ENCODE results near the gene LCK. TPM values are rescaled to one million over a fixed set of nuclear protein-coding genes. Genes with fewer than 3 reads are reported as not detected.

The LCK gene
- total and polyA plus RNA-seq, 2 of the 8 experiments (the other 6 are each of a cell fraction or from before 2014, with no cell fraction given): 75.3 to 122 TPM

DNA sequence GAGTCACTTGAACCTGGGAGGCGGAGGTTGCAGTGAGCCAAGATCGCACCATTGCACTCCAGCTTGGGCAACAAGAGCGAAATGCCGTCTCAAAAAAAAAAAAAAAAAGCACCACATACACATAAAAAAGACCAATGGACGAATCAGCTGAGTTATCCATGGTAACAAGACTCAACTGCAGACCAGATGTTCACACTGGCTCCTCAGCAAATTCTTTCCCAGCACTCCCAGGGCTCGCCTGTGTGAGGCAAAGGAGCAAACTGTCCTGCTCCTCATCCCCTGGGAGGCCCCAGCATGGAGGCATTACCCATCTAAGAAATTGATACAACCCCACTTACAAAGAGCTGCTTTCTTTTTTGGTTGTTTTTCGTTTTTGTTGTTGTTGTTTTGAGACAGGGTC, 32.0 kb upstream of the LCK start:
- H3K56ac ChIP-seq (replicated peaks; ENCODE audit: insufficient read length, low read depth, low read length): no peak overlapping the region
- H3K18ac ChIP-seq (ENCODE audit: extremely low read depth, low read length): no peak overlapping the region
- H2BK5ac ChIP-seq (ENCODE audit: low read depth, low read length): no peak overlapping the region
- H3K4ac ChIP-seq (replicated peaks; ENCODE audit: insufficient read length, low read depth, low read length): no peak overlapping the region
- H2AK5ac ChIP-seq (ENCODE audit: low read depth, low read length): no peak overlapping the region
- no peak overlapping the region for H3K4me3 ChIP-seq (ENCODE audit: extremely low read depth in 1 of 4, insufficient read depth in 2 of 4, low read depth in 3 of 4, low read length in 4 of 4)
- no peak overlapping the region for H3K23ac ChIP-seq (ENCODE audit: insufficient read length)
- WGBS, 2 experiments (ENCODE audit: extremely low coverage in 1 of 2, insufficient coverage in 1 of 2, insufficient read length in 1 of 2, insufficient replicate concordance in 2 of 2, low coverage in 1 of 2, low lambda C conversion rate in 2 of 2, missing lambda C conversion rate in 1 of 2): 87% methylated on average over 5 of the region's 7 CpGs; no CpG with 5 or more reads in 1 of the 2 experiments
- H3K79me1 ChIP-seq (ENCODE audit: low read depth, low read length): no peaks in the 10 kb centered on the region; the same call in 1 of the 2 replicates
- H3K27me3 ChIP-seq (replicated peaks in 1 of 4; ENCODE audit: control insufficient read depth in 3 of 4, extremely low read depth in 1 of 4, insufficient read depth in 3 of 4, low read length in 3 of 4): no peaks in the 10 kb centered on the region
- ChIA-PET POLR2A (ENCODE audit: partially characterized antibody) (interaction anchor here (1.0 to 8.0 kb wide), 6 partner anchors 9 to 39 kb away, joined by 3 to 52 read pairs (median 4); partner anchors contain the start of genes DCDC2B and IQCC), CTCF (ENCODE audit: partially characterized antibody) (interaction anchor here (1.1 to 2.3 kb wide), 3 partner anchors 12 to 98 kb away, joined by 3 to 7 read pairs (median 3); no protein-coding TSS in a partner anchor)
- no peak overlapping the region for H2BK12ac ChIP-seq (ENCODE audit: low read depth, low read length)
- H4K8ac ChIP-seq (ENCODE audit: extremely low read depth, insufficient read depth, low read length): no peak overlapping the region; the same call in 1 of the 2 replicates
- H3K14ac ChIP-seq (ENCODE audit: insufficient read length): no peak overlapping the region
- no peak overlapping the region for H3K27ac ChIP-seq (ENCODE audit: low read depth, low read length)
- H3K4me2 ChIP-seq (ENCODE audit: insufficient read depth in 1 of 2, low read depth in 2 of 2, low read length in 2 of 2): no peak overlapping the region
- peaks cover 0 to 7% (median 2%) of the 10 kb centered on the region in 4 experiments; a peak in 3 of 7 replicates for H3K4me1 ChIP-seq (replicated peaks in 1 of 4; ENCODE audit: control insufficient read depth in 3 of 4, insufficient read depth in 4 of 4, low read length in 3 of 4)
- H3K79me2 ChIP-seq (ENCODE audit: control insufficient read depth in 1 of 2, insufficient read depth in 2 of 2, low read length in 2 of 2): peaks cover 0 to 24% of the 10 kb centered on the region in 2 experiments; a peak in 3 of 4 replicates
- H2BK15ac ChIP-seq (ENCODE audit: low read length): no peak overlapping the region
- no peak overlapping the region for H2BK120ac ChIP-seq (replicated peaks; ENCODE audit: low read depth, low read length)
- DNase-seq (ENCODE audit: low read depth in 1 of 2, low spot score in 2 of 2): no peak
- H4K20me1 ChIP-seq (replicated peaks in 1 of 2; ENCODE audit: control insufficient read depth in 1 of 2, insufficient read depth in 2 of 2, low read length in 2 of 2): peaks cover 1 to 3% of the 10 kb centered on the region in 2 experiments
- no peak for FAIRE-seq
- H4K5ac ChIP-seq (ENCODE audit: insufficient read length, low read depth, low read length): no peak overlapping the region
- peaks cover 2 to 18% (median 8%) of the 10 kb centered on the region in 4 experiments; a peak in 4 of 8 replicates for H3K36me3 ChIP-seq (ENCODE audit: control insufficient read depth in 2 of 4, insufficient read depth in 4 of 4, low read length in 3 of 4)
- H2BK20ac ChIP-seq (ENCODE audit: low read length): no peak overlapping the region
- H3K9ac ChIP-seq (replicated peaks in 1 of 4; ENCODE audit: extremely low read depth in 1 of 4, low read depth in 3 of 4, low read length in 3 of 4): no peak overlapping the region
- H3K9me3 ChIP-seq (ENCODE audit: insufficient read depth in 2 of 2, low read depth in 1 of 2, low read length in 1 of 2): no peaks in the 10 kb centered on the region
- H2AFZ ChIP-seq (ENCODE audit: low read length): no peak overlapping the region
- no peak overlapping the region for H4K91ac ChIP-seq (replicated peaks; ENCODE audit: insufficient read length, low read length)
- peaks cover 8% of the 10 kb centered on the region; the same call in 1 of the 2 replicates for H3K23me2 ChIP-seq (ENCODE audit: low read depth, low read length)
- TF ChIP-seq TBP (IDR thresholded peaks at IDR 0.05; ENCODE audit: low read depth, low read length) (no peak), NANOG (IDR thresholded peaks at IDR 0.05; ENCODE audit: insufficient read depth, low read depth, low read length, poor library complexity, severe bottlenecking) (no peak), RXRA (IDR thresholded peaks at IDR 0.05; ENCODE audit: insufficient read depth, low read depth, low read length) (no peak), HDAC6 (IDR thresholded peaks at IDR 0.05; ENCODE audit: low read depth, low read length) (no peak), SP1 (IDR thresholded peaks at IDR 0.05; ENCODE audit: low read depth, low read length) (no peak), CREB1 (IDR thresholded peaks at IDR 0.05) (no peak), CBX5 (IDR thresholded peaks at IDR 0.05; ENCODE audit: low read depth, low read length) (no peak), GTF2F1 (IDR thresholded peaks at IDR 0.05; ENCODE audit: borderline replicate concordance, low read depth, low read length) (no peak), GABPA (IDR thresholded peaks at IDR 0.05; ENCODE audit: borderline replicate concordance, insufficient read depth, low read length) (no peak), SAP30 (IDR thresholded peaks at IDR 0.05; ENCODE audit: insufficient read depth, insufficient replicate concordance, low read length) (no peak), FOSL1 (IDR thresholded peaks at IDR 0.05; ENCODE audit: insufficient read depth, low read depth, low read length) (no peak), CBX8 (IDR thresholded peaks at IDR 0.05; ENCODE audit: borderline replicate concordance, low read depth, low read length) (no peak), TAF1 (IDR thresholded peaks at IDR 0.05; ENCODE audit: low read depth, low read length) (no peak)
- TF ChIP-seq, protein P1, sequence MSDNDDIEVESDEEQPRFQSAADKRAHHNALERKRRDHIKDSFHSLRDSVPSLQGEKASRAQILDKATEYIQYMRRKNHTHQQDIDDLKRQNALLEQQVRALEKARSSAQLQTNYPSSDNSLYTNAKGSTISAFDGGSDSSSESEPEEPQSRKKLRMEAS (IDR thresholded peaks at IDR 0.05): no peak
